Measurements from ENCODE around the gene RBMS3.

The RBMS3 gene

GRCh38 chr3:29892976-29893554 lies 612.2 kb downstream of the RBMS3 start:
- no peak overlapping the region for H3K4me3 Mint-ChIP-seq
- no peaks in the 10 kb centered on the region for H3K27me3 Mint-ChIP-seq
- H3K9me3 Mint-ChIP-seq: peaks cover 0 to 5% of the 10 kb centered on the region in 2 donors
- DNase-seq (no peak), ATAC-seq (no peak)
- no peak overlapping the region for H3K27ac Mint-ChIP-seq
- no peaks in the 10 kb centered on the region for H3K4me1 Mint-ChIP-seq

- Mint-ChIP-seq H3K4me3 (no peak overlapping the region), H3K27me3 (no peaks in the 10 kb centered on the region), H3K4me1 (no peaks in the 10 kb centered on the region), H3K9me3 (no peaks in the 10 kb centered on the region), H3K27ac (no peak overlapping the region)
- DNase-seq: no peak
- no peak for ATAC-seq
Measured at GRCh38 chr3:29896856-29897255, 616.0 kb downstream of the RBMS3 start.

GRCh38 chr3:29898171-29898965 lies 617.5 kb downstream of the RBMS3 start:
- H3K9me3 Mint-ChIP-seq: no peaks in the 10 kb centered on the region
- DNase-seq (no peak), ATAC-seq (no peak)
- no peaks in the 10 kb centered on the region for H3K27me3 Mint-ChIP-seq
- H3K4me3 Mint-ChIP-seq: no peak overlapping the region
- H3K4me1 Mint-ChIP-seq: no peaks in the 10 kb centered on the region
- no peak overlapping the region for H3K27ac Mint-ChIP-seq

GRCh38 chr3:29899021-29899420 lies 618.1 kb downstream of the RBMS3 start:
- H3K27me3 Mint-ChIP-seq: no peaks in the 10 kb centered on the region
- no peak overlapping the region for H3K4me3 Mint-ChIP-seq
- DNase-seq (no peak), ATAC-seq (no peak)
- no peaks in the 10 kb centered on the region for H3K9me3 Mint-ChIP-seq
- no peak overlapping the region for H3K27ac Mint-ChIP-seq
- no peaks in the 10 kb centered on the region for H3K4me1 Mint-ChIP-seq

- DNase-seq (no peak), ATAC-seq (no peak)
- no peaks in the 10 kb centered on the region for H3K27me3 Mint-ChIP-seq
- no peaks in the 10 kb centered on the region for H3K4me1 Mint-ChIP-seq
- no peak overlapping the region for H3K4me3 Mint-ChIP-seq
- no peak overlapping the region for H3K27ac Mint-ChIP-seq
- H3K9me3 Mint-ChIP-seq: no peaks in the 10 kb centered on the region
Measured at GRCh38 chr3:29901097-29901496, 620.2 kb downstream of the RBMS3 start.

GRCh38 chr3:29903600-29903999 lies 622.7 kb downstream of the RBMS3 start:
- no peaks in the 10 kb centered on the region for H3K4me1 Mint-ChIP-seq
- no peak for DNase-seq
- H3K9me3 Mint-ChIP-seq: no peaks in the 10 kb centered on the region
- no peak overlapping the region for H3K27ac Mint-ChIP-seq
- no peak overlapping the region for H3K4me3 Mint-ChIP-seq
- no peaks in the 10 kb centered on the region for H3K27me3 Mint-ChIP-seq
- ATAC-seq: no peak

GRCh38 chr3:29906906-29907305 lies 626.0 kb downstream of the RBMS3 start:
- DNase-seq (no peak), ATAC-seq (no peak)
- H3K27ac Mint-ChIP-seq: no peak overlapping the region
- no peaks in the 10 kb centered on the region for H3K27me3 Mint-ChIP-seq
- no peaks in the 10 kb centered on the region for H3K9me3 Mint-ChIP-seq
- H3K4me3 Mint-ChIP-seq: no peak overlapping the region
- H3K4me1 Mint-ChIP-seq: no peaks in the 10 kb centered on the region

- Mint-ChIP-seq H3K4me3 (no peak overlapping the region), H3K27ac (no peak overlapping the region), H3K27me3 (no peaks in the 10 kb centered on the region), H3K4me1 (no peaks in the 10 kb centered on the region), H3K9me3 (no peaks in the 10 kb centered on the region)
- ATAC-seq (no peak), DNase-seq (no peak)
Measured at GRCh38 chr3:29912600-29913288, 631.9 kb downstream of the RBMS3 start.

- Mint-ChIP-seq H3K9me3 (no peaks in the 10 kb centered on the region), H3K4me1 (no peaks in the 10 kb centered on the region), H3K27ac (no peak overlapping the region), H3K27me3 (no peaks in the 10 kb centered on the region), H3K4me3 (no peak overlapping the region)
- ATAC-seq (no peak), DNase-seq (no peak)
Measured at GRCh38 chr3:29914861-29915524, 634.1 kb downstream of the RBMS3 start.

- H3K4me1 Mint-ChIP-seq: no peaks in the 10 kb centered on the region
- H3K27ac Mint-ChIP-seq: no peak overlapping the region
- DNase-seq: no peak
- no peaks in the 10 kb centered on the region for H3K9me3 Mint-ChIP-seq
- no peak overlapping the region for H3K4me3 Mint-ChIP-seq
- H3K27me3 Mint-ChIP-seq: no peaks in the 10 kb centered on the region
- ATAC-seq: no peak
Measured at GRCh38 chr3:29919571-29919970, 638.7 kb downstream of the RBMS3 start.

GRCh38 chr3:29922992-29923746 lies 642.3 kb downstream of the RBMS3 start:
- ATAC-seq: no peak
- Mint-ChIP-seq H3K27ac (no peak overlapping the region), H3K9me3 (no peaks in the 10 kb centered on the region)

GRCh38 chr3:29924783-29925561 lies 644.1 kb downstream of the RBMS3 start:
- Mint-ChIP-seq H3K9me3 (no peaks in the 10 kb centered on the region), H3K4me3 (no peak overlapping the region), H3K27me3 (no peaks in the 10 kb centered on the region), H3K4me1 (no peaks in the 10 kb centered on the region), H3K27ac (no peak overlapping the region)
- ATAC-seq (no peak), DNase-seq (no peak)

More at GRCh38 chr3:29922992-29923746, 642.3 kb downstream of the RBMS3 start:
- H3K4me3 Mint-ChIP-seq: no peak overlapping the region
- no peaks in the 10 kb centered on the region for H3K27me3 Mint-ChIP-seq
- DNase-seq: no peak
- no peaks in the 10 kb centered on the region for H3K4me1 Mint-ChIP-seq

- H3K27ac Mint-ChIP-seq: no peak overlapping the region
- H3K27me3 Mint-ChIP-seq: peaks cover 3% of the 10 kb centered on the region
- no peaks in the 10 kb centered on the region for H3K9me3 Mint-ChIP-seq
- H3K4me3 Mint-ChIP-seq: no peak overlapping the region
- DNase-seq: no peak
- no peak for ATAC-seq
- no peaks in the 10 kb centered on the region for H3K4me1 Mint-ChIP-seq
Measured at GRCh38 chr3:29926378-29926777, 645.5 kb downstream of the RBMS3 start.

- ATAC-seq: no peak
- Mint-ChIP-seq H3K4me3 (no peak overlapping the region), H3K27me3 (peaks cover 17% of the 10 kb centered on the region), H3K9me3 (no peaks in the 10 kb centered on the region), H3K27ac (no peak overlapping the region), H3K4me1 (no peaks in the 10 kb centered on the region)
- DNase-seq: no peak
Measured at GRCh38 chr3:29932696-29933325, 651.9 kb downstream of the RBMS3 start.
